H9 (cell line): ENCODE measurements around the gene CDH13. TPM values are rescaled to one million over a fixed set of nuclear protein-coding genes. Genes with fewer than 3 reads are reported as not detected.

Experiments
- DNase-seq: peaks from one replicate; pipeline ENCODE4 v3.0.0-alpha.2; 2017
- H2AFZ ChIP-seq: one replicate; pipeline ENCODE4 v1.6.1; 2013; ENCODE audit warnings: mild to moderate bottlenecking, low read length, control low read depth, moderate library complexity
- H2AK5ac ChIP-seq: 2 replicates; pipeline ENCODE4 v1.6.1; 2013; ENCODE audit warnings: low read length, control low read depth, mixed read lengths; ENCODE audit not compliant: insufficient read length
- H2BK120ac ChIP-seq: one replicate; pipeline ENCODE4 v1.6.1; 2013; ENCODE audit warnings: low read depth, mild to moderate bottlenecking, low read length, control low read depth, inconsistent platforms; ENCODE audit not compliant: poor library complexity, severe bottlenecking
- H2BK12ac ChIP-seq: 2 replicates; pipeline ENCODE4 v1.6.1; 2013; ENCODE audit warnings: low read length, control low read depth, mixed read lengths, low read depth; ENCODE audit not compliant: insufficient read length
- H2BK15ac ChIP-seq: 2 replicates; pipeline ENCODE4 v1.6.1; 2013; ENCODE audit warnings: low read depth, low read length, control low read depth
- H2BK20ac ChIP-seq: one replicate; pipeline ENCODE4 v1.6.1; 2013; ENCODE audit warnings: low read depth, mild to moderate bottlenecking, low read length, control low read depth, inconsistent platforms; ENCODE audit not compliant: poor library complexity, severe bottlenecking
- H2BK5ac ChIP-seq: 2 replicates; pipeline ENCODE4 v1.6.1; 2013; ENCODE audit warnings: low read length, control low read depth, mixed read lengths; ENCODE audit not compliant: insufficient read length
- H3K14ac ChIP-seq: 2 replicates; pipeline ENCODE4 v1.6.1; 2013; ENCODE audit warnings: low read length, control low read depth; ENCODE audit not compliant: insufficient read depth
- H3K18ac ChIP-seq: 2 replicates; pipeline ENCODE4 v1.6.1; 2013; ENCODE audit warnings: low read depth, mild to moderate bottlenecking, mixed read lengths, low read length, control low read depth; ENCODE audit not compliant: insufficient read length
- H3K23ac ChIP-seq: 2 replicates; pipeline ENCODE4 v1.6.1; 2013; ENCODE audit warnings: low read length, control low read depth, mixed read lengths, low read depth; ENCODE audit not compliant: insufficient read length
- H3K23me2 ChIP-seq: 2 replicates; pipeline ENCODE4 v1.6.1; 2013; ENCODE audit warnings: low read depth, mild to moderate bottlenecking, mixed read lengths, low read length, control low read depth; ENCODE audit not compliant: insufficient read length, poor library complexity, severe bottlenecking
- H3K27ac ChIP-seq: 2 replicates; pipeline ENCODE4 v1.5.1; 2013; ENCODE audit warnings: low read length, control low read depth, mixed read lengths, low read depth; ENCODE audit not compliant: insufficient read length
- H3K27me3 ChIP-seq: 2 replicates; pipeline ENCODE4 v1.6.1; 2013; ENCODE audit warnings: low read length, control low read depth, inconsistent platforms; ENCODE audit not compliant: insufficient read depth
- H3K4ac ChIP-seq: 2 replicates; pipeline ENCODE4 v1.6.1; 2013; ENCODE audit warnings: low read depth, mild to moderate bottlenecking, control low read depth, inconsistent platforms, low read length, moderate library complexity
- H3K4me1 ChIP-seq: 2 replicates; pipeline ENCODE4 v1.6.1; 2013; ENCODE audit warnings: low read length, control low read depth, inconsistent platforms; ENCODE audit not compliant: insufficient read depth
- H3K4me2 ChIP-seq: 2 replicates; pipeline ENCODE4 v1.6.1; 2013; ENCODE audit warnings: low read length, control low read depth, mixed read lengths; ENCODE audit not compliant: insufficient read length, insufficient read depth
- H3K56ac ChIP-seq: 2 replicates; pipeline ENCODE4 v1.6.1; 2013; ENCODE audit warnings: low read depth, mild to moderate bottlenecking, mixed read lengths, low read length, control low read depth; ENCODE audit not compliant: insufficient read length
- H3K79me1 ChIP-seq: 2 replicates; pipeline ENCODE4 v1.6.1; 2013; ENCODE audit warnings: low read depth, mild to moderate bottlenecking, moderate library complexity, low read length, control low read depth, inconsistent platforms; ENCODE audit not compliant: insufficient read depth, poor library complexity, severe bottlenecking
- H3K79me2 ChIP-seq: 2 replicates; pipeline ENCODE4 v1.6.1; 2013; ENCODE audit warnings: low read length, control low read depth, inconsistent platforms; ENCODE audit not compliant: insufficient read depth
- H3K9ac ChIP-seq: 2 replicates; pipeline ENCODE4 v1.6.1; 2013; ENCODE audit warnings: low read length, control low read depth, mixed read lengths; ENCODE audit not compliant: insufficient read length; ENCODE audit errors: extremely low read depth
- H3K9me3 ChIP-seq: one replicate; pipeline ENCODE4 v1.6.1; 2013; ENCODE audit warnings: low read depth, low read length, inconsistent platforms; ENCODE audit not compliant: control insufficient read depth
- H3T11ph ChIP-seq: one replicate; pipeline ENCODE4 v1.6.1; 2013; ENCODE audit warnings: mild to moderate bottlenecking, low read length, control low read depth, inconsistent platforms
- H4K20me1 ChIP-seq: one replicate; pipeline ENCODE4 v1.6.1; 2013; ENCODE audit not compliant: control insufficient read depth, insufficient read length, insufficient read depth
- H4K5ac ChIP-seq: 2 replicates; pipeline ENCODE4 v1.6.1; 2013; ENCODE audit warnings: low read depth, mild to moderate bottlenecking, mixed read lengths, low read length, control low read depth; ENCODE audit not compliant: insufficient read length
- H4K8ac ChIP-seq: replicated peaks from 2 replicates; pipeline ENCODE4 v1.6.1; 2013; ENCODE audit warnings: low read length, control low read depth, mixed read lengths, low read depth; ENCODE audit not compliant: insufficient read length
- H4K91ac ChIP-seq: 2 replicates; pipeline ENCODE4 v1.6.1; 2013; ENCODE audit warnings: low read depth, mild to moderate bottlenecking, moderate library complexity, mixed read lengths, low read length, control low read depth; ENCODE audit not compliant: insufficient read length
- H3K27ac Mint-ChIP-seq, 3 experiments: 2 replicates in 2 of 3; 3 replicates in 1 of 3; pipeline ENCODE4 v1.8.0; 2020 to 2021; ENCODE audit warnings: mixed read lengths in 3 of 3, mild to moderate bottlenecking in 1 of 3, moderate library complexity in 1 of 3
- H3K27me3 Mint-ChIP-seq: 2 replicates; pipeline ENCODE4 v1.8.0; 2021; ENCODE audit warnings: low read depth, mild to moderate bottlenecking, moderate library complexity, mixed read lengths
- H3K36me3 Mint-ChIP-seq, 3 experiments: 2 replicates in 2 of 3; 3 replicates in 1 of 3; pipeline ENCODE4 v1.8.0; 2020 to 2021; ENCODE audit warnings: low read depth in 3 of 3, mixed read lengths in 3 of 3; ENCODE audit not compliant: insufficient read depth in 1 of 3
- H3K4me1 Mint-ChIP-seq, 2 experiments: 2 replicates each; pipeline ENCODE4 v1.8.0; 2020; ENCODE audit warnings: mixed read lengths in 2 of 2
- H3K4me3 Mint-ChIP-seq, 2 experiments: 2 replicates in 1 of 2; 3 replicates in 1 of 2; pipeline ENCODE4 v1.8.0; 2020 to 2021; ENCODE audit warnings: mild to moderate bottlenecking in 2 of 2, mixed read lengths in 2 of 2, moderate library complexity in 1 of 2
- H3K9me3 Mint-ChIP-seq, 2 experiments: 2 replicates in 1 of 2; 3 replicates in 1 of 2; pipeline ENCODE4 v1.8.0; 2020; ENCODE audit warnings: mild to moderate bottlenecking in 2 of 2, mixed read lengths in 2 of 2, moderate library complexity in 1 of 2
- WGBS: extraction: QIAGEN DNeasy Blood & Tissue Kit; methylation state at CpG from one replicate; pipeline ENCODE4 v1.1.7; 2013; ENCODE audit warnings: missing lambda C conversion rate, low lambda C conversion rate, mixed read lengths; ENCODE audit not compliant: insufficient read length; ENCODE audit errors: extremely low coverage; 5-methylcytosine and 5-hydroxymethylcytosine counted together
- total RNA-seq: library from RNA; stranded (reverse); gene quantifications from 2 replicates; pipeline ENCODE4 v1.2.1, GENCODE V29; 2021
- TF ChIP-seq, protein P1 (sequence below): fragments of 200-600 bp; sonication (generic); conservative IDR thresholded peaks from 3 replicates; pipeline ENCODE4 v1.8.0; 2021; ENCODE audit warnings: antibody characterized with exemption, mild to moderate bottlenecking

CDH13 gene
- total RNA-seq, 1 experiment from 2014 or later: 1.5 TPM

DNA sequence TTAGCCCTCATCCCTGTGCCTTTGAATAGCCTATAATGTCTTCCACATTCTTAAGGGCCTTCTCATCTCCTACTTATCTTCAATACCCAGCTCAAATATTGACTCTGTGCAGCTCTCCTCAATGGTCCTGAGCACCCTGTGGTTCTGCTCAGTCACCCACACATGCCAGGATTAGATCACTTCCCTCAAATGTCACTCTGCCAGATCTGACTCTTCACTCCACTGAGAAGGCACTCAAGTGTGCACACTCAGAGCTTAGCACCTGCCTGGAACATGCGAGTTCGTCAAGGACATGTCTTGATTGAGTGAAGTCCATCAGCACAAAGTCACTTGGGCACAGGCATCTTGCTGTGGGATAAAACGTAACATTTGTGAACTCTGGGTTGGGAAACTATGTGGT is 404.8 kb downstream of the CDH13 start:
- H3K79me2 ChIP-seq: no peaks in the 10 kb centered on the region
- Mint-ChIP-seq H3K36me3 (no peaks in the 10 kb centered on the region), H3K27ac (no peak overlapping the region), H3K4me1 (no peaks in the 10 kb centered on the region), H3K4me3 (no peak overlapping the region), H3K27me3 (no peaks in the 10 kb centered on the region; the same call in 1 of the 2 replicates), H3K9me3 (peaks cover 2 to 3% of the 10 kb centered on the region in 2 experiments; a peak in 3 of 5 replicates)
- WGBS: no CpG with 5 or more reads among the region's 3 CpGs
- no peak overlapping the region for H3K18ac ChIP-seq
- H4K91ac ChIP-seq: no peak overlapping the region
- H3K9ac ChIP-seq: no peak overlapping the region
- H3K79me1 ChIP-seq: no peaks in the 10 kb centered on the region
- H3K23me2 ChIP-seq: no peaks in the 10 kb centered on the region
- no peaks in the 10 kb centered on the region for H4K20me1 ChIP-seq
- no peak overlapping the region for H3K4ac ChIP-seq
- H3K9me3 ChIP-seq: no peaks in the 10 kb centered on the region
- H4K8ac ChIP-seq: no peak overlapping the region
- no peak overlapping the region for H3T11ph ChIP-seq
- no peak overlapping the region for H2AFZ ChIP-seq
- H2BK120ac ChIP-seq: no peak overlapping the region
- no peak overlapping the region for H3K23ac ChIP-seq
- H3K4me1 ChIP-seq: no peaks in the 10 kb centered on the region
- no peak overlapping the region for H2AK5ac ChIP-seq
- H3K27me3 ChIP-seq: no peaks in the 10 kb centered on the region; the same call in 1 of the 2 replicates
- no peak overlapping the region for H2BK5ac ChIP-seq
- no peak overlapping the region for H4K5ac ChIP-seq
- H2BK12ac ChIP-seq: no peak overlapping the region
- TF ChIP-seq, protein P1, sequence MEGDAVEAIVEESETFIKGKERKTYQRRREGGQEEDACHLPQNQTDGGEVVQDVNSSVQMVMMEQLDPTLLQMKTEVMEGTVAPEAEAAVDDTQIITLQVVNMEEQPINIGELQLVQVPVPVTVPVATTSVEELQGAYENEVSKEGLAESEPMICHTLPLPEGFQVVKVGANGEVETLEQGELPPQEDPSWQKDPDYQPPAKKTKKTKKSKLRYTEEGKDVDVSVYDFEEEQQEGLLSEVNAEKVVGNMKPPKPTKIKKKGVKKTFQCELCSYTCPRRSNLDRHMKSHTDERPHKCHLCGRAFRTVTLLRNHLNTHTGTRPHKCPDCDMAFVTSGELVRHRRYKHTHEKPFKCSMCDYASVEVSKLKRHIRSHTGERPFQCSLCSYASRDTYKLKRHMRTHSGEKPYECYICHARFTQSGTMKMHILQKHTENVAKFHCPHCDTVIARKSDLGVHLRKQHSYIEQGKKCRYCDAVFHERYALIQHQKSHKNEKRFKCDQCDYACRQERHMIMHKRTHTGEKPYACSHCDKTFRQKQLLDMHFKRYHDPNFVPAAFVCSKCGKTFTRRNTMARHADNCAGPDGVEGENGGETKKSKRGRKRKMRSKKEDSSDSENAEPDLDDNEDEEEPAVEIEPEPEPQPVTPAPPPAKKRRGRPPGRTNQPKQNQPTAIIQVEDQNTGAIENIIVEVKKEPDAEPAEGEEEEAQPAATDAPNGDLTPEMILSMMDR: no peak
- no peak for DNase-seq
- no peak overlapping the region for H3K4me2 ChIP-seq
- H2BK20ac ChIP-seq: no peak overlapping the region
- H3K27ac ChIP-seq: no peak overlapping the region
- H3K14ac ChIP-seq: no peak overlapping the region
- H3K56ac ChIP-seq: no peak overlapping the region
- H2BK15ac ChIP-seq: no peak overlapping the region
